Nephron (organoid): Measurements from ENCODE around the gene DDX42.

ENCODE experiments used
- H3K27ac Mint-ChIP-seq, 3 experiments: 2 replicates each; pipeline ENCODE4 v1.8.0; 2020; ENCODE audit warnings: mixed read lengths in 3 of 3, mild to moderate bottlenecking in 2 of 3, moderate library complexity in 1 of 3
- H3K27me3 Mint-ChIP-seq: 2 replicates; pipeline ENCODE4 v1.8.0; 2021; ENCODE audit warnings: low read depth, mild to moderate bottlenecking, moderate library complexity, mixed read lengths
- H3K36me3 Mint-ChIP-seq: 2 replicates; pipeline ENCODE4 v1.8.0; 2020; ENCODE audit warnings: low read depth, mixed read lengths
- H3K4me1 Mint-ChIP-seq: 2 replicates; pipeline ENCODE4 v1.8.0; 2020; ENCODE audit warnings: mixed read lengths
- H3K4me3 Mint-ChIP-seq, 3 experiments: 2 replicates each; pipeline ENCODE4 v1.8.0; 2020; ENCODE audit warnings: mild to moderate bottlenecking in 3 of 3, mixed read lengths in 3 of 3, moderate library complexity in 2 of 3
- H3K9me3 Mint-ChIP-seq: 2 replicates; pipeline ENCODE4 v1.8.0; 2020; ENCODE audit warnings: mixed read lengths
- CTCF ChIP-seq, 3 experiments: fragments of 200-600 bp; sonication (generic); IDR thresholded peaks; one replicate each; pipeline ENCODE4 v1.5.0; 2021; ENCODE audit warnings: antibody characterized with exemption in 3 of 3; ENCODE audit not compliant: unreplicated experiment in 3 of 3

DDX42 gene

GRCh38 chr17:63824362-63824761, 50.4 kb downstream of the DDX42 start:
- H3K27ac Mint-ChIP-seq: peak overlapping the region in 2 of 3 experiments; percentile 22 to 54
- H3K27me3 Mint-ChIP-seq: no peaks in the 10 kb centered on the region
- peaks cover 82% of the 10 kb centered on the region for H3K36me3 Mint-ChIP-seq
- peak overlapping the region; percentile 49 to 97 (median 94) for H3K4me3 Mint-ChIP-seq
- H3K9me3 Mint-ChIP-seq: no peaks in the 10 kb centered on the region
- peaks cover 32% of the 10 kb centered on the region for H3K4me1 Mint-ChIP-seq
- no peak for TF ChIP-seq CTCF (IDR thresholded peaks at IDR 0.05; ENCODE audit: unreplicated experiment in 3 of 3)

- no peaks in the 10 kb centered on the region for H3K9me3 Mint-ChIP-seq
- no peak for TF ChIP-seq CTCF (IDR thresholded peaks at IDR 0.05; ENCODE audit: unreplicated experiment in 3 of 3)
- peaks cover 82% of the 10 kb centered on the region for H3K36me3 Mint-ChIP-seq
- H3K4me1 Mint-ChIP-seq: peaks cover 38% of the 10 kb centered on the region
- no peaks in the 10 kb centered on the region for H3K27me3 Mint-ChIP-seq
- H3K4me3 Mint-ChIP-seq: peak overlapping the region; percentile 92 to 97 (median 94)
- peak overlapping the region; percentile 100 for H3K27ac Mint-ChIP-seq
These were observed 52.6 kb downstream of the DDX42 start for GRCh38 chr17:63826468-63827001.

- Mint-ChIP-seq H3K36me3 (peaks cover 82% of the 10 kb centered on the region), H3K4me3 (peak within 1 kb of the TSS; percentile 92 to 97 (median 94)), H3K4me1 (peaks cover 32% of the 10 kb centered on the region), H3K9me3 (no peaks in the 10 kb centered on the region), H3K27ac (peak within 1 kb of the TSS; percentile 100), H3K27me3 (no peaks in the 10 kb centered on the region)
- TF ChIP-seq CTCF (IDR thresholded peaks at IDR 0.05; ENCODE audit: unreplicated experiment in 3 of 3): peak; percentile 59 to 64 (median 61)
These were observed 53.2 kb downstream of the DDX42 start, which contains the start of the genes FTSJ3 and PSMC5 for GRCh38 chr17:63827002-63827800. TSS of gene FTSJ3 (minus strand) at chr17:63827663. CDS start at chr17:63826902, 761 bp downstream. TSS of gene PSMC5 (plus strand) at chr17:63827431. CDS start at chr17:63827491, 60 bp downstream.

GRCh38 chr17:63827801-63828221, 53.8 kb downstream of the DDX42 start:
- Mint-ChIP-seq H3K27ac (peak overlapping the region; percentile 100), H3K4me3 (peak overlapping the region; percentile 92 to 97 (median 94)), H3K9me3 (no peaks in the 10 kb centered on the region), H3K4me1 (peaks cover 32% of the 10 kb centered on the region), H3K27me3 (no peaks in the 10 kb centered on the region), H3K36me3 (peaks cover 79% of the 10 kb centered on the region)
- TF ChIP-seq CTCF (IDR thresholded peaks at IDR 0.05; ENCODE audit: unreplicated experiment in 3 of 3): peak in 1 of 3 experiments; percentile 8

GRCh38 chr17:63828936-63829335, 55.0 kb downstream of the DDX42 start:
- TF ChIP-seq CTCF (IDR thresholded peaks at IDR 0.05; ENCODE audit: unreplicated experiment in 3 of 3): no peak
- peak overlapping the region; percentile 82 to 94 (median 92) for H3K4me3 Mint-ChIP-seq
- H3K27me3 Mint-ChIP-seq: no peaks in the 10 kb centered on the region
- peaks cover 32% of the 10 kb centered on the region for H3K4me1 Mint-ChIP-seq
- H3K9me3 Mint-ChIP-seq: no peaks in the 10 kb centered on the region
- peaks cover 77% of the 10 kb centered on the region for H3K36me3 Mint-ChIP-seq
- H3K27ac Mint-ChIP-seq: no peak overlapping the region
